HG03060 (cell line): ENCODE results near the gene LYG2.
"Not testable (repeated sequence)": the region's sequence is repeated elsewhere in the genome, so short reads cannot be mapped to it uniquely, and the experiment has no call there.

Experiments used
- ATAC-seq: cut with Tn5 transposase; IDR thresholded peaks from one replicate; pipeline ENCODE4 v1.9.1; 2021; ENCODE audit warnings: low read depth, moderate number of reproducible peaks; ENCODE audit not compliant: unreplicated experiment

LYG2 gene, protein sequence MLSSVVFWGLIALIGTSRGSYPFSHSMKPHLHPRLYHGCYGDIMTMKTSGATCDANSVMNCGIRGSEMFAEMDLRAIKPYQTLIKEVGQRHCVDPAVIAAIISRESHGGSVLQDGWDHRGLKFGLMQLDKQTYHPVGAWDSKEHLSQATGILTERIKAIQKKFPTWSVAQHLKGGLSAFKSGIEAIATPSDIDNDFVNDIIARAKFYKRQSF

DNA sequence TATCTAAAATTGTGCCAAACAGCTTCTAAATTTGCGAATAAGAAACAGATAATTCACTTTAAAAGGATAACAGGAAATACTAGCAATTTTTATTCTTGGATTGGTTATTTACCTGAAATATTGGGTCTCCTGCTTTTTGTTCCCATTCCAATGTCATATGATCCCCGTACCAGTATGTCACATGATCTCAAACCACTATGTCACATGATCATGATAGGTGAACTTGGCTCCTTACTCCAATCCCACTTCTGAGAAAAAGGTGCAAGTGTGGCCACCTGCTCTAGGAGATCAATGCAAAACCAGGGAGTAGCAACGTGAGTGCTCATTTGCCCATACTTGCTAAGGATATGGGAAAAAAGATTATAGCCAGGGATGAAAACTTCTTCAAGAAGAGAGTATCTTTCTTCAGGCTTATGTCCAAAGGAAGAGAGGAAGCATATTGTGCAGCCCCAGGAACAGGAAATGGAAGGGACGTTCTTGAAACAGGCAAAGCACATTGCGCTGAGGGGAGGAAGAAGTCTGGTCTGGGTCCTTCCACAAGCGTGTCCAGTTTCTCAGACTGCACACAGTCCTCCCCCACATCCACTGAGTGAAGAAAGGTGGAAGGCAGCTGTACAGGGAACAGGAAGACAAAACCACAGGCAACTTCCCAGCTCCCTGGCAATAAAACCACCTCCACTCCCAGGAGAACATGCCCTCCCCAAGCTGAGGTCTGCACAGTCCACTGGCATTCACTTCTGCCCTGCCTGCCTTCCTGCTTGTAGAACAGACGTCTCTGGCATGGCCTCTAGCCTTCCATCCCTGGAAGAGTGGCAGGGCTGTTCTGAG lies at the start of gene LYG2:
Gene LYG2, minus strand, starts transcription at position 176 of the 828 bp plus-strand sequence. CDS start 1,406 bp downstream, outside the sequence.
- ATAC-seq: no peak

- not testable (repeated sequence) for ATAC-seq
Observed at GRCh38 chr2:99301097-99301496, 45.6 kb upstream of the LYG2 start, which contains the start of gene LYG1. Gene LYG1, minus strand, starts transcription at chr2:99301197. Its CDS starts 5,527 bp downstream, at chr2:99295670.

GRCh38 chr2:99299580-99299979 lies 44.1 kb upstream of the LYG2 start:
- no peak for ATAC-seq

DNA sequence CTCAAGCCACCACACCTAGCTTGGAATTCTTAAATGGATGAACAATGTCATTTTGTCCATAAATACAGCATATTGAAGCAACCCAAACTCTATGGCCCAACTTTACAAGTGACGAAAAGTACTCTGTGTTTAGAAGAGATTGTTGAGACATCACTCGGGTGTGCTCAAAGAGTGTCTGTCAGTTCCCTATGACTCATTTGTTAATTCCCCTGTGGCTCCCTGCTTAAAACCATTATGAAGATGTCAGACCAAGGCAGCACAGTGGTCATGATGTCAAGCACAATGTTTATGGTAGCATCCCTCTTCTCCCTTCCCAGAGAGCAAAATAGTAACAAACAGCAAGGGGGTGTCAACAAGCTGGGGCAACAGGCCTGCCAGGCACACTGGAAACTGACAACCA lies 42.5 kb upstream of the LYG2 start:
- ATAC-seq: no peak

DNA sequence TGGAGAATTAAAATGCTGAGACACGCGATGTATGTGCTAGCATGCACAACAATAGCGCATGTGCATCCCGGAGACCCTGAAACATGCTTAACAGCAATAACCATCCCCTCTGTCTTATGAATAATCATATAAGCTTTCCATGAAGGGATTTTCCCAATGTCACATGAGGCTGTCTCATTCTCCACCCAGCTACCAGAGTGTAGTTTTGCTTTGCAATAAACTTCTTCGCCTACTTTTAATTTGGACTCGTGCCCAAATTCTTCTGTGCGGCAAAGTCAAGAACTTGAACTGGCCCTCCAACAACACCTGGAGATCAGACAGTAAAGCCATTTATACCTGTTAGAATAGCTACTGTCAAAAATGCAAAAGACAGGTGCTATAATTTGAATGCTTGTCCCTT lies 30.1 kb upstream of the LYG2 start:
- ATAC-seq: no peak

GRCh38 chr2:99279969-99280695 lies 24.7 kb upstream of the LYG2 start:
- no peak for ATAC-seq

GRCh38 chr2:99278793-99279291 lies 23.4 kb upstream of the LYG2 start:
- no peak for ATAC-seq

GRCh38 chr2:99278195-99278765 lies 22.8 kb upstream of the LYG2 start:
- not testable (repeated sequence) for ATAC-seq

DNA sequence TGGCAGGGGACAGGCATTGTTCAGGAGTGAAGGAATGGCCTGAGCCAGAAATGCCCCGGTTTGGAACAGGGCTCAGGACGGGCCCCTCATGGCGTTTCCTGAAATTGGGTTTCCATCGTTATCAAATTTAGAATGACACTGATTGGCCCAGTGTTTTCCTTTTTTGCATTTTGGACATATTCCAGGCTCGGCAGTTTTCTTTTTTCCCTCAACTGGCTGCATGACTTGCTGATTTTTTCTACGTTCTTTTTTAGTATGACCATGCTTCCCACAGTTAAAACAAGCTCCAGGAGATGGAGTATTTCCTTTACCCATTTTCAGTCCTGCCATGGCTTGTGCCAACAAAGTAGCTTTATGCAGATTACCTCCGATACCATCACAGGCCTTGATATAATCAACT lies 20.4 kb upstream of the LYG2 start:
- no peak for ATAC-seq

DNA sequence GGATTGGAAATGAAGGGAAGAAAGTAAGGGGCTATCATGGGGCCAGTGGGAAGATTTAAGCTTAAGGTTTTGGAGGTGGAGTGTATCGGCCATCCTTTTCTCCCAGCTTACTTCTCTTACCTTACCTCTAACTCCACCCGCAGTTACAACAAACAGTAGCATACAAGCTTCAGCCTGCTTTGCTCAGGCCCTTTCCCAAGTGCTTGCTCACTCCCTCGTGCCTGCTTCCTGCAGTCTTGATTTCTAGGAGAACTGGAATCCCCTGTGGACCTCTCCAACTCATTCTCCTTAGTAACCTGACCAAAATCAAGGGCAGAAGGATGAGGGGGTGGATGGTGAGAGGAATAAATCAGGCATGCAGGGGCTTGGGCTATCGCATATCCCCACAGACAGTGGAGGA lies 5.8 kb upstream of the LYG2 start:
- no peak for ATAC-seq

- no peak for ATAC-seq
Observed at GRCh38 chr2:99260184-99260583, 4.7 kb upstream of the LYG2 start.

- ATAC-seq: no peak
Observed at GRCh38 chr2:99259465-99259864, 4.0 kb upstream of the LYG2 start.

GRCh38 chr2:99256677-99257076 lies 1.2 kb upstream of the LYG2 start:
- ATAC-seq: no peak

- ATAC-seq: no peak
Observed at GRCh38 chr2:99249951-99250350, 5.5 kb downstream of the LYG2 start.

DNA sequence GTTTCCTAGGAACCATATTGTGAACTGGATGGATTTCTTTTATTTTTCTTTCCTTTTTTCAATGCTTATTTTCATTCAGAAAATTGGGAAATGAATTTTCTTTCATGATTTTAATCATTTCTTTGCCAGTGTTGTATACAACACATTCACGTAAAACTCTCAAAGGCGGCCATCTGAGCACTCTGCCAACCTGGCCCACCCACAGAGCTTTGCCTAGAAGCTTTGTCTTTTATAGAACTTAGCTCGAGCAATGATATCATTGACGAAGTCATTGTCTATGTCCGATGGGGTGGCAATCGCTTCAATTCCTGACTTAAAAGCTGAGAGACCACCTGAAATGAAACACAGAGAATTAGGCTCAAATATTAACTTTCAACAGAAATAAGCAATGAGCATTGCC lies 13.3 kb downstream of the LYG2 start:
- no peak for ATAC-seq

- no peak for ATAC-seq
Observed at GRCh38 chr2:99240431-99240830, 15.0 kb downstream of the LYG2 start.

DNA sequence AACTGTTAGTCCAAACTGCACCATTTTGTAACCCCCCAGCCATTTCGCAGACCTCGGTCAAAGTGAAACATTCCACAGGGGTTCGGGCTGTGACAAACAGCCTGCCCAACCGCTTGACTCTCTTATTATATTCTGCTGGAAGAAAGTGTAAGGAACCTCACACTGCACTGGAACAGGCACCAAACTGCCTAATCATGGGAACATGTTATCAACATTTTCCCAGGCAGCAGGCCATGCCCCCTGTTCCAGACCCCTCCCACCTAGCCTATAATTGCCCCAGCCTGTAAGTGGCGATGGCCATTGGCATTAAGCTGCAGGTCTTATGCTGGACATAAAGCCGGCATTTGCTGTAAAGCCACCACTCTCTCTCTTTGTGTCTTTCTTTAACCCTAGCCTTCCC lies 16.9 kb downstream of the LYG2 start:
- ATAC-seq: no peak

DNA sequence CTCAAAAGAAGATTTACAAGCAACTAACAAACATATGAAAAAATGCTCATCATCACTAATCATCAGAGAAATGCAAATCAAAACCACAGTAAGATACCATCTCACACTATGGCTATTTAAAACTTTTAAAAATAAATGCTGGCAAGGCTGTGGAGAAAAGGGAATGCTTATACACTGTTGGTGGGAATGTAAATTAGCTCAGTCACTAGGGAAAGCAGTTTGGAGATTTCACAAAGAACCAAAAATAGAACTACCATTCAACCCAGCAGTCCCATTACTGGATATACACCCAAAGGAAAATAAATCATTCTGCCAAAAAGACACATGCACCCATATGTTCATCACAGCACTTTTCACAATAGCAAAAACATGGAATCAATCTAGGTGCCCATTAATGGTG lies 22.3 kb downstream of the LYG2 start:
- not testable (repeated sequence) for ATAC-seq

- ATAC-seq: no peak
Observed at GRCh38 chr2:99217929-99218501, 37.5 kb downstream of the LYG2 start.

GRCh38 chr2:99216096-99216495 lies 39.4 kb downstream of the LYG2 start:
- no peak for ATAC-seq
